ENCODE data around the gene CTNNA3. TPM values are rescaled to one million over a fixed set of nuclear protein-coding genes. Genes with fewer than 3 reads are reported as not detected.

CTNNA3 gene
- total and polyA plus RNA-seq, 3 donors from 2014 or later: 17.8 to 19.4 (median 18.3) TPM

DNA sequence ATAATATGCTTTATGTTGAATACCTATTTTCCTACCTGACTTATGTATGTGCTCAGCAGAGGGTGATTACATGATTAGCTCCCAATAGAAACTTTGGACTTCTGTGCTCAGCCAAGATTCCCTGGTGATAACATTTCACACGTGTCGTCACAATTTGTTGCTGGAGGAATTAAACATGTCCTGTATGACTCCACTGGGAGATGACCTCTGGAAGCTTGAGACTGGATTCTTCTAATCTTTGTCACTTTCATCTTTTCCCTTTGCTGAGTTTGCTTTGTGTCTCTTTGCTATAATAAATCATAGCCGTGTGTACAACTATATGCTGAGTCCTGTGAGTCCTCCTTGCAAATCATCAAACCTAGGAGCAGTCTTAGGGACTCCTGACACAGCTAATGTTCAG lies 891.0 kb downstream of the CTNNA3 start:
- no peak for DNase-seq
- TF ChIP-seq, protein P1, sequence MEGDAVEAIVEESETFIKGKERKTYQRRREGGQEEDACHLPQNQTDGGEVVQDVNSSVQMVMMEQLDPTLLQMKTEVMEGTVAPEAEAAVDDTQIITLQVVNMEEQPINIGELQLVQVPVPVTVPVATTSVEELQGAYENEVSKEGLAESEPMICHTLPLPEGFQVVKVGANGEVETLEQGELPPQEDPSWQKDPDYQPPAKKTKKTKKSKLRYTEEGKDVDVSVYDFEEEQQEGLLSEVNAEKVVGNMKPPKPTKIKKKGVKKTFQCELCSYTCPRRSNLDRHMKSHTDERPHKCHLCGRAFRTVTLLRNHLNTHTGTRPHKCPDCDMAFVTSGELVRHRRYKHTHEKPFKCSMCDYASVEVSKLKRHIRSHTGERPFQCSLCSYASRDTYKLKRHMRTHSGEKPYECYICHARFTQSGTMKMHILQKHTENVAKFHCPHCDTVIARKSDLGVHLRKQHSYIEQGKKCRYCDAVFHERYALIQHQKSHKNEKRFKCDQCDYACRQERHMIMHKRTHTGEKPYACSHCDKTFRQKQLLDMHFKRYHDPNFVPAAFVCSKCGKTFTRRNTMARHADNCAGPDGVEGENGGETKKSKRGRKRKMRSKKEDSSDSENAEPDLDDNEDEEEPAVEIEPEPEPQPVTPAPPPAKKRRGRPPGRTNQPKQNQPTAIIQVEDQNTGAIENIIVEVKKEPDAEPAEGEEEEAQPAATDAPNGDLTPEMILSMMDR (IDR thresholded peaks at IDR 0.05): no peak
- TF ChIP-seq POLR2A (IDR thresholded peaks at IDR 0.05): no peak
- WGBS, 2 donors: 32 to 41% methylated on average over 3 of the region's 3 CpGs
- intact Hi-C loops (cut with DNase I; ENCODE audit: low total_unique reads): no loop called here
- Histone ChIP-seq H3K27me3 (no peaks in the 10 kb centered on the region), H3K4me1 (no peaks in the 10 kb centered on the region), H3K27ac (no peak overlapping the region), H3K9me3 (no peaks in the 10 kb centered on the region), H3K36me3 (ENCODE audit: low read depth, missing control alignments) (no peaks in the 10 kb centered on the region), H3K4me3 (no peak overlapping the region)

DNA sequence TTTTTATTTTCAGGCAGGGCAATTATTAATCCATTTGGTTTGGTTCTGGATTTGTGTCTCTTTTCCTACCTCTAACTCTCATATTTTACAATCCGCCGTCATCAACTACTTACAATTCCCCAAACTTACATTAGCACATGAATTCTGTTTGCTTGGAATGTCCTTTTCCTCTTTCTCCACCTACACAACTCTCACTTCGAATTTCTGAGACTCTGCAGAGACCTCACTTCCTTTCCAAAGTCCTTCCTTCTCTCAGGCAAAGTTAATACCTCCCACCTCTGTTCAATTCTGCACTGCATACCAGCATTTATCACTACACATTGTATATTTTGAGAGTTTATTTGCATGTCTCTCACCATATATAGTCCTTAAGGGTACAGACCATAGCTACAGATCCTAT lies 892.8 kb downstream of the CTNNA3 start:
- 72 to 74% methylated on average over 3 of the region's 3 CpGs for WGBS, 2 donors
- DNase-seq: no peak
- no peaks in the 10 kb centered on the region for H3K36me3 ChIP-seq (ENCODE audit: low read depth, missing control alignments)
- no peaks in the 10 kb centered on the region for H3K27me3 ChIP-seq
- no peaks in the 10 kb centered on the region for H3K4me1 ChIP-seq
- no peak for TF ChIP-seq POLR2A (IDR thresholded peaks at IDR 0.05)
- TF ChIP-seq, protein P1 (IDR thresholded peaks at IDR 0.05): no peak
- no peaks in the 10 kb centered on the region for H3K9me3 ChIP-seq
- H3K27ac ChIP-seq: no peak overlapping the region
- H3K4me3 ChIP-seq: no peak overlapping the region
- intact Hi-C loops (cut with DNase I; ENCODE audit: low total_unique reads): no loop called here

DNA sequence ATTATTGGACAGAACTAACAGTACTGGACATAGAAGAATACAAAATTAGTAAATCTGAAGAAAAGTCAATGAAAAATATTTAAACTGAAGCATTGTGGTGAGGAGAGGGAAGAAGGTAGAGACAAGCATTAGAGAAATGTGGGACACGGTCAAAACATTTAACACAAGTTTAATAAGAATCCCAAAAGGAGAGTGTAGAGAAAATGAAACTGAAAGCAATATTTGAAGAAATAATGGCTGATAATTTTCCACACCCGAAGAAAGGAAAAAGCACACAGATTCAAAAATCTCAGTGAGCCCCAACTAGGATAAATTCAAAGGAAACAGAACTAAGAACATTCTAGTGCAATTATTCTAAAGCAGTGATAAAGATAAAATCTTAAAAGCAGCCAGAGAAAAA lies 896.5 kb downstream of the CTNNA3 start:
- no peaks in the 10 kb centered on the region for H3K4me1 ChIP-seq
- no peaks in the 10 kb centered on the region for H3K27me3 ChIP-seq
- TF ChIP-seq, protein P1 (IDR thresholded peaks at IDR 0.05): no peak
- no peak for TF ChIP-seq POLR2A (IDR thresholded peaks at IDR 0.05)
- H3K27ac ChIP-seq: no peak overlapping the region
- H3K4me3 ChIP-seq: no peak overlapping the region
- H3K9me3 ChIP-seq: no peaks in the 10 kb centered on the region
- no peaks in the 10 kb centered on the region for H3K36me3 ChIP-seq (ENCODE audit: low read depth, missing control alignments)
- 60 to 67% methylated on average over 2 of the region's 2 CpGs for WGBS, 2 donors
- no peak for DNase-seq
- intact Hi-C loops (cut with DNase I; ENCODE audit: low total_unique reads): no loop called here

DNA sequence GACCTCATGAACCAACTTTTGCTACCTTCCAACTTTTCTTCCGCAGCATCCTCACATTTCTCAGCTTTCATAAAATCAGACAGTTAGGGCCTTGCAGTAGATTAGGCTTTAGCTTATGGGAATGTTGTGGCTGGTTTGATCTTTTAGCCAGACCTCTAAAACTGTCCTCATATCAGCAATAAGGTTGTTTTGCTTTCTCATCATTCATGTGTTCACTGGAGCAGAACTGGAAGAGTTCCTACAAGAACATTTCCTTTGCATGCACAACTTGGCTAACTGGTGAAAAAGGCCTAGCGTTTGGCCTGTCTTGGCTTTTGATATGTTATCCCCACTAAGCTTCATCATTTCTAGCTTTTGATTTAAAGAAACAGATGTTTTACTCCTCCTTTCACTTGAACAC lies 900.1 kb downstream of the CTNNA3 start:
- Histone ChIP-seq H3K9me3 (no peaks in the 10 kb centered on the region), H3K36me3 (ENCODE audit: low read depth, missing control alignments) (no peaks in the 10 kb centered on the region), H3K27ac (no peak overlapping the region), H3K4me1 (no peaks in the 10 kb centered on the region), H3K27me3 (no peaks in the 10 kb centered on the region), H3K4me3 (no peak overlapping the region)
- intact Hi-C loops (cut with DNase I; ENCODE audit: low total_unique reads): no loop called here
- WGBS, 2 donors: 41 to 75% methylated on average over 2 of the region's 2 CpGs
- TF ChIP-seq, protein P1 (IDR thresholded peaks at IDR 0.05): no peak
- no peak for TF ChIP-seq POLR2A (IDR thresholded peaks at IDR 0.05)
- DNase-seq: no peak

DNA sequence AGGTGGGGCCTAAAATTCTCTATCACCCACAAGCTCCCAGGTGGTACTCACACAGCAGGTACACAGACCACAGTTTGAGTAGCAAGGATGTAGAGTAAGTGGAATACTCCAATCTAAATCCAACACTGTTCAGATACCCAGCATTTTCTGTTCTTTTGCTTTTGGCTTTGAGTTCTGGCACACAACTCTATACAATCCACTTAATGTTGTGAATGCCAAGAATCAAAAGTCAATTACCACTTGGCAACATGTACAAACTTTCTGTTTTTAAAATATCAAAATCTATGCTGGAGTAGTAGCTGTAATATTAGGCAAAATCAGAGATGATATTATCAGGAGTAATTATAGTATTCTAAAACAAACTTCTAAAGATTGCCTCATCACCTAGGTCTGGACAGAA lies 903.6 kb downstream of the CTNNA3 start:
- TF ChIP-seq POLR2A (IDR thresholded peaks at IDR 0.05): no peak
- TF ChIP-seq, protein P1 (IDR thresholded peaks at IDR 0.05): no peak
- Histone ChIP-seq H3K27me3 (no peaks in the 10 kb centered on the region), H3K4me1 (no peaks in the 10 kb centered on the region), H3K9me3 (no peaks in the 10 kb centered on the region), H3K27ac (no peak overlapping the region), H3K36me3 (ENCODE audit: low read depth, missing control alignments) (no peaks in the 10 kb centered on the region), H3K4me3 (no peak overlapping the region)
- no peak for DNase-seq
- intact Hi-C loops (cut with DNase I; ENCODE audit: low total_unique reads): no loop called here

Data from testis (tissue), 3 donors.